HAP-1 (cell line): ENCODE data around the gene SH2D5.

Source experiments
- DNase-seq, 2 experiments: peaks; one replicate each; pipeline ENCODE4 v3.0.0-alpha.2; 2016 to 2020; ENCODE audit warnings: low spot score in 2 of 2
- H3K27me3 ChIP-seq: fragments of 250-450 bp; sonication (Bioruptor Pico); 2 replicates; pipeline ENCODE4 v1.5.1; 2020; ENCODE audit warnings: low read depth, mild to moderate bottlenecking, moderate library complexity
- H3K36me3 ChIP-seq: fragments of 250-450 bp; sonication (Bioruptor Pico); replicated peaks from 2 replicates; pipeline ENCODE4 v1.5.1; 2020; ENCODE audit warnings: mild to moderate bottlenecking
- H3K4me1 ChIP-seq: fragments of 250-450 bp; sonication (Bioruptor Pico); 2 replicates; pipeline ENCODE4 v1.5.1; 2020; ENCODE audit warnings: mild to moderate bottlenecking
- H3K4me3 ChIP-seq: fragments of 250-450 bp; sonication (Bioruptor Pico); 2 replicates; pipeline ENCODE4 v1.5.1; 2020; ENCODE audit warnings: mild to moderate bottlenecking, moderate library complexity
- H3K9me3 ChIP-seq: fragments of 250-450 bp; sonication (Bioruptor Pico); 2 replicates; pipeline ENCODE4 v1.5.1; 2020; ENCODE audit warnings: mild to moderate bottlenecking, moderate library complexity
- in situ Hi-C: fragments of 300-500 bp; cut with MboI; formaldehyde crosslinking; loops from 3 replicates; pipeline ENCODE4 v1.14.3; 2020; ENCODE audit warnings: low sequenced_read_pairs, inconsistent platforms, mixed read lengths

The SH2D5 gene

DNA sequence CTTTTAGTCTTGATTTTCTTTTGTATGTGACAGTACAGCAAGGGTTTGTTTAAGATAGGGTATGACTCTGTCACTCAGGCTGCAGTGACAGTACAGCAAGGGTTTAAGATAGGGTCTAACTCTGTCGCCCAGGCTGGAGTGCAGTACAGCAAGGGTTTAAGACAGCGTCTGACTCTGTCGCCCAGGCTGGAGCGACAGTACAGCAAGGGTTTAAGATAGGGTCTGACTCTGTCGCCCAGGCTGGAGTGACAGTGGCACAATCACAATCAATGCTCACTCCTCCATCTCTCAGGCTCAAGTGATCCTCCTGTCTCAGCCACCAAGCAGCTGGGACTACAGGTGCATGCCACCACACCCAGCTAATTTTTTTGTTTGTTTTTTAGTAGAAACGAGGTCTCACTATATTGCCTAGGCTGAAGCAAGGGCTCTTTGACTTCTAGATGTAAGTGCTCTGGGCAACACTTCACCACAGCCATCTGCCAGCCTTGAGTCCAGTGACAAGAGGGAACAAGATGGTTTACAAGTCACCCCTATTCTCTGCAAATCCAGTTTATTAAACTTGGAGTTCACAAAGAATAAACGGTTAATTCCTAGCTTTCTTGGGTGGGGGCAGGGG is 965 bp upstream of the SH2D5 start:
- in situ Hi-C loops = no loop called here
- DNase-seq = no peak
- no peaks in the 10 kb centered on the region for H3K9me3 ChIP-seq
- no peak overlapping the region for H3K4me3 ChIP-seq
- H3K4me1 ChIP-seq = peaks cover 12% of the 10 kb centered on the region
- peaks cover 10% of the 10 kb centered on the region; the same call in 1 of the 2 replicates for H3K36me3 ChIP-seq
- no peaks in the 10 kb centered on the region for H3K27me3 ChIP-seq

DNA sequence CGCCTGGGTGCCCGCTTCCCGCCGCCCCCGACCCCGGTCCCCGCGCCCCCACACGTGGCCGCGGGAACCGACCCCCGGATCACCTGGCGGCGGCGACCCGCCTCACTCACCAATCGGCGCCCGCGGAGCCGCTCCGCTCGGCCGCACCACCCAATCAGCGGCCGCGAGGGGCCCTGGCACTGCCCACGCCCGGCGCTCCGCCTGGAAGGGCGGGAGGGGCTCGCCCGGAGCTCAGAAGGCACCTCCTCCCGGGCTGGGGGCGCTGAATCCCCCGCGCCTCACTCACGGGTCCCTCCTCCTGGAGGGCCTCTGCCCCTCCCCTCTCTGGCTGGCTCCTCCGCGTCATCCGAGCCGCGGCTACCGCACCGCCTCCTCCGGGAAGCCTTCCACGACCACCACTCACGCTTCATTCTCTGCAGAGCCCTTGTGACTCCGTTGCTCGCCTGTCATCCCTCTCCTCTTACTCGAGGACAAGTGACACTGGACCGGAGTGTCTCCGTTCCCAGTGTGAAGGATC is 374 bp downstream of the SH2D5 start:
- peaks cover 12% of the 10 kb centered on the region for H3K4me1 ChIP-seq
- in situ Hi-C loops = no loop called here
- H3K9me3 ChIP-seq = no peaks in the 10 kb centered on the region
- H3K27me3 ChIP-seq = no peaks in the 10 kb centered on the region
- peak; percentile 67 to 89 for DNase-seq
- peak overlapping the region; percentile 51 for H3K4me3 ChIP-seq
- peaks cover under 1% of the 10 kb centered on the region; the same call in 1 of the 2 replicates for H3K36me3 ChIP-seq

DNA sequence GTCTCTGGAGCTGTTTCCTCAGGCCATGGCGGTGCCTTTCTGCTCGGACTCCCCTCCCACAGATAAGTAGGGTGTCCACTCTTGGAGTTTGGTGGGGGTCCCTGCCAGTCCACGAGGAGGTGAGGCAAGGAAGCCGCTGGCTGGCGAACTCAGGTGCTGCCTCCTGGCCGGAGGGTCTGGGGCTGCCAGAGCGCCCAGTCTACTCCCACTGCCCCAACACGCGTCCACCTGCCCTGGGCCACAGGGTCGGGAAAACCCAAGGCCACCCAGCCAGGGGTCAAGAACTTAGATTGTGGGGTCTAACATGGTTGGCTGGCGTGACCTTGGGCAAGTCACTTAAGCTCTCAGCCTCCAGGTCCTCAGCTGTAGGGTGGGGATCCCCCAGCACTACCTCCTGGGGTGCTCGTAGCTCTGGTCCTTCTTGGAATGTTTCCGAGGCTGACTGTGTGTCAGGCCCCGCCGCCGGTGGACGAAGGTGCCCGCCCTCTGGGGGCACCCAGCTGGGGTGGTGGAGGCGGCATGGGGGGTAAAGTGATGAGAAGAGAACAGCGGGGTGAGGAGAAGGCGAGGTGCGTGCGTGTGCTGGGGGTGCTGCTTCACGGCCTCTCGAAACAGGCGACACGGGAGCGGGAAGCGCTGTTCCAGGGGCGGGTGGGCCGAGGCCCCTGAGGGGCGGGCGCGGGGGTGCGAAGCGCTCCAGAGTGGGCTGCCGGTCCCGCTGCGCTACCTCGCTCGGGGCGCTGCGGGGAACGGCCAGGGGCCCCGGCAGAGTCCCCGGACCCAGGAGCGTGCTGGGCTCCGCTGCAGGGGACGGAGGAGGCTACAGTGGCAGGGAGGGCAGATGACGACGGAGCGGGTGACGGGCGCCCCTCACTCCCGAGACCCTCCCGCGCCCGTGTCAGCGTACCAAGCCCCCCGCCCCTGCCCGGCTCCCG is 1.2 kb downstream of the SH2D5 start:
- Histone ChIP-seq H3K36me3 (no peaks in the 10 kb centered on the region), H3K4me3 (peak overlapping the region; percentile 51), H3K9me3 (no peaks in the 10 kb centered on the region), H3K27me3 (no peaks in the 10 kb centered on the region), H3K4me1 (peaks cover 12% of the 10 kb centered on the region)
- in situ Hi-C loops = no loop called here
- DNase-seq = no peak

DNA sequence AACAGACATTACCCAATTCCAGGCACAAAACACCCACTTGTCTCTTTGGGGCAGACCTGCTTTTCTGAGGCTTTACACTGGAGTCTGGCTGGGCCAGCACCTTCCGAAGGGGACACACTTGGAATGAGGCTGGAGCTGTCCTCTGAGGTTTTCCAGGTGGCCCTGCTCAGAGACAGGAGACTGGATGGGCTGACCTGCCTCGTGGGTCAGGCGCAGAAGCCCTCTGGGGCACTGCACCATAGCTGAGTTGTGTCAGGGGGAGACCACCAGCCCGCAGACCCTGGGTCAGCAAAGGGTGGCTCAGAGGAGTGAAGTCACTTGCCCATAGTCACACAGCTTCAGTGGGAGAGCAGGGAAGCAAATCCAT is 1.8 kb downstream of the SH2D5 start:
- Histone ChIP-seq H3K4me1 (peaks cover 12% of the 10 kb centered on the region), H3K9me3 (no peaks in the 10 kb centered on the region), H3K27me3 (no peaks in the 10 kb centered on the region), H3K36me3 (no peaks in the 10 kb centered on the region), H3K4me3 (peak overlapping the region; percentile 51)
- DNase-seq = no peak
- in situ Hi-C loops = no loop called here

DNA sequence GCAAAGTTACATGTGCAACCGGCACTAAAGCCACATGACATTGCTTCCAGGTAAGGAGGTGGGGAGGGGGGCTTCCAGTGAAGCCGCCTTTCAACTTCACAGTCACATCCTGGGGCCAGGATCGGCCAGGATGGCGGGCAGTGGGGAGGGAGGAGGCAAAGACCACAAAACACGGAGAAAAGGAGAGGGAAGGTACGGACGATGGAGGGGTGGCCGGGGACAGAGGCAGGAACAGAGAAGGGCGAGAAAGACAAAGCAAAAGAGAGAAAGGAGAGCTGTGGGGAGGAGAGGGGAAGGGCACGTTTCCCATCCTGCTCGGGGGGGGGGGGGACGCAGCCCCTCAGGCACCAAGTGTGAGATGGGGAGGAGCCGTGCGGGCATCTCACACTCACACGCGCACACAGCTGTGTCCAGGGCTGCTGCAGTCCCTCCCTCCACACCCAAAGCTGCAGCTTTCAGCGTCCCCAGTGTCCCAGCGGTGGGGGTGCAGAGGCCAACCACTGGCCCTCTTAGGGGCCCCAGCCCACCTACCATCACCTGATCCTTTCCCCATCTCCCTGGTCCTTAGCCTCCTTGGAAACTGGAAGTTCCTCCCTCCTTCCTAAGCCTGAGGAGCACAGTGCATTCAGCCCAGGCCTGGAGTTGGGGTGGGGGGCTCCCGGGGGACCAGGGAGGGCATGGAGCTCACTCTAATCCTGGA is 2.4 kb downstream of the SH2D5 start:
- in situ Hi-C loops = no loop called here
- H3K4me1 ChIP-seq = peaks cover 12% of the 10 kb centered on the region
- no peaks in the 10 kb centered on the region for H3K36me3 ChIP-seq
- no peaks in the 10 kb centered on the region for H3K9me3 ChIP-seq
- H3K27me3 ChIP-seq = no peaks in the 10 kb centered on the region
- no peak overlapping the region for H3K4me3 ChIP-seq
- no peak for DNase-seq

DNA sequence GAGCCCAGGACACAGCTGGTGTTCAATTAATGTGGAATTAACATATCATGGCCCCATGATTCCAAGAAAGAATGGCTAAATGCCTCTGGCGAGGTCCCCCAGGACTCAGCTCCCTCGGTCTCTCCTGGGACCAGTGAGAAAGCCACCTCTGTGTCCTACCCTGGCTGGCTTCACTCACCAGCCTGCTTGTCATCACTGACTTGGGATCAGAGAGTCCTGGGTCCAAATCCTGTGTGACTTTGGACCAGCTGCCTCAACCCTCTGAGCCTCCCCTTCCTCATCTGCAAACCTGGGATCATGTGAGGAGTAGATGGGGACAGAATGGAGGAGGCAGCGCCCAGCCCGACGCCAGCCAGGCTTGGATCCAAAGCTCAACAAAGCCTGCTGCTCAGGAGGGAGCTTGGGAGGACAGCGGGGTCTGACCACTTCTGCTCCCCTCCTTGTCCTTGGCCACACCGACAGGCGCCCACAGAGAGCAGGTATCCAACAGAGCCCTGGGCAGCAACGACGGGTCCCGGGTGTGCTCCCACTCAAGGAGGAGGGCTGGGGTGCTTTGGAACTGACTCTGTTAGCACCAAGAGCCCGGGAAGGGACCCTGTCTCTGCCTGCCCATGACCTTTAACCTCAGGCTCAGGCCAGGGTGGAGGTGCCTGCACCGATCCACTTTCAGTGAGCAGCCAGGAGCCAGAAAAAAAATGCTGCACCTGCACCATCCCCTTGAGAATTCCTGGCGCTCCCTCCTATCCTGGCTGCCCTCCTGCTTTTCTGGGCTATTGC is 3.2 kb downstream of the SH2D5 start:
- Histone ChIP-seq H3K4me1 (peaks cover 12% of the 10 kb centered on the region), H3K9me3 (no peaks in the 10 kb centered on the region), H3K4me3 (no peak overlapping the region), H3K27me3 (no peaks in the 10 kb centered on the region), H3K36me3 (no peaks in the 10 kb centered on the region)
- no peak for DNase-seq
- in situ Hi-C loops = no loop called here

DNA sequence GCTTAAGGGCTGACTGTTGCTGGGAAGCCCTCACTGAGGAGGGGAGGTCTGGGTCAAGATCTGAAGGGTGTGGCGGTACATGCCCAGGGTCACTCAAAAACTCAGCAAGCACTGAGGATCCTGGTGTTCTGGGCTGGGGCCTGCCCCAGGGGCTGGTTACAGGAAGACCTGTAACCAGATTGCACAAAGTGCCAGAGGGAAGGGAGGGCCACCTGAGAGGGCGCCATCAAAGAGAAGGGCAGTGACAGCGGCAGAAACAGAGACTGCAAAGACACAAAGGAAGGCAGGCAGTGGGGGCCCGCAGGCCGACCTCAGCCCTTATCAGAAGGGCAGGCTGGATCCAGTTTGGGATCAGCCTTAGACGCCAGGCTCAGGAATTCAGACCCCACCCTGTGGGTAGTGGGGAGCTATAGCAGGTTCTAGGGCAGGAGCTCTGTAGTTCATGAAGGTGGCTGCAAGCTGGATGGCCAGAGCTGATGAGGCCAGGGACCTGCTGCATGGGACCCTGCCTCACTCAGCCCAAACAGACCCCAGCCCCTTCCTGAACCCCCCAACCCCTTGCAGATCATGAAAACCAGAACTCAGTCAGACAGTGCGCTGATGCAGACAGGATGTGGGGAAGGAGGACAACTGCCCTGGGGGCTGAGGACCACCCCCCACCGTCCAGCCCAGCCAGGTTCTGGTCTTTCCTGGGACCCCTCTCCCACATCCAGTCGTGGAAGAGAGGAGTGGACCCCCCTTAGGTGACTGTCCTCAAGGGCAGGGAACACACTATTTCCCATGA is 3.9 kb downstream of the SH2D5 start:
- no peak for DNase-seq
- Histone ChIP-seq H3K9me3 (no peaks in the 10 kb centered on the region), H3K4me1 (peaks cover 12% of the 10 kb centered on the region), H3K4me3 (no peak overlapping the region), H3K36me3 (no peaks in the 10 kb centered on the region), H3K27me3 (no peaks in the 10 kb centered on the region)
- in situ Hi-C loops = no loop called here

DNA sequence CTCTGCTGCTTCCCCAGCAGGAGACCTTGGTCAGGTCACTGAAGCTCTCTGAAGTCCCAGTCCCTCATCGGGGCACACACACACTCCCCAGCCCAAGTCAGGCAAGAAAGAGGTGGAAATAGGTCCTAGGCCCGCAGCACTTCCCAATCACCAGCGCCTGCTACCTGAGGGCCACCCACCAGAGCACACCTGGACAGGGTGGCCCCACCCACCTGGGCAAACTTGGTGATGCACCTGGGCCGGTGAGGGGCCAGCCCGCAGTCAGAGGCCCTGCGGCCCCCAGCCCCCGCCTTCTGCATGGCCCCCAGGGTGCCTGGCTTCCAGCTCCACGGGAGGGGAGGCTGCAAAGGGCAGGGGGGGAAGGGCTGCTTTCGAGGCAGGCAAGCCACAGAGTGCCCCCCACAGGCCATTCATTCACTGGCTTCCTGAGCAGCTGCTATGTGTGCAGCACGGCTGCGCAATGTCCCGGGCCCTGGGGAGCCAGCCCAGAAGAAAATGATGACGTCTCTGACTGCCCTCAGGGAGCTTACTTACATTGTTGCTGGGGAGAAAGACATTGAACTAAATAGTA is 4.7 kb downstream of the SH2D5 start:
- H3K9me3 ChIP-seq = no peaks in the 10 kb centered on the region
- peaks cover 7% of the 10 kb centered on the region for H3K4me1 ChIP-seq
- no peaks in the 10 kb centered on the region for H3K36me3 ChIP-seq
- H3K27me3 ChIP-seq = no peaks in the 10 kb centered on the region
- in situ Hi-C loops = no loop called here
- no peak for DNase-seq
- H3K4me3 ChIP-seq = no peak overlapping the region

DNA sequence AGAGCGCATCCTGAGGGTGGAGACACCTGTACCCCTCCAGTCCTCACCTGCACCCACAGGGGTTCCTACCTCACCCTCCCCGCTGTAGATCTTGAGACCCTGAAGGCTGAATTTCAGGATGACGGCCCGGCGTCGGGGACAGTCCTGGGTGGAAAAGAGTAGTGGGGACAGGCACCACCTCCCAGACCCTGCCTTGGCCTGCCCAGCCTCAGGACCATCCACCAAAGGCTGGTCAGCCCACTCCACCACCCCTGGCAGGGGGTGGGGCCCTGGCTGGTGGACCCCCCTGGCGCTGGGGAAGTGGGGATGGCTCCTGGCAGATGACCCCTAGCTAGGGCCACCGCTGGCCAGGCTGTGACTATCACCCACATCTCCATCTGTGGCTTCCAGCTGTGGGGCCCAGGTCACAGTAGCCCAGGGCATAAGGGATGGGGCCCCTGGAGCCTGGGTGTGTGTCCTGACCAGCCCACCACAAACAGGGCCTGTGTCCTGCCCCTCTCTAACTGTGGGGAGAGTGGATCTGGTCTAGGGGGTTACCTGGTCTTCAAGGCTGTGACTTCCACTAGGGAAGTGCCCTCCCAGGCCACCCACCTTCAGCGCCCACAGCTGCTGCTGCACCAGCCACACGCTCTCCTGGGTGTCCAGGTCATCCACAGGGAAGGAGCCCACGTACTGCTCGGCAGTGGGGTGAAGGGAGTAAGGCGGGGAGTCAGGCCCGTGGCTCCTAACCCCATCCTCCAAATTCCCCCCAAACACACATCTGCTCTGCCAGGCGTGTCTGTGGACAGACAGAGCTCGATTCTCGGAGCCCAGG is 5.4 kb downstream of the SH2D5 start:
- Histone ChIP-seq H3K4me3 (no peak overlapping the region), H3K27me3 (no peaks in the 10 kb centered on the region), H3K9me3 (no peaks in the 10 kb centered on the region), H3K36me3 (no peaks in the 10 kb centered on the region), H3K4me1 (no peaks in the 10 kb centered on the region; the same call in 1 of the 2 replicates)
- no peak for DNase-seq
- in situ Hi-C loops = no loop called here

DNA sequence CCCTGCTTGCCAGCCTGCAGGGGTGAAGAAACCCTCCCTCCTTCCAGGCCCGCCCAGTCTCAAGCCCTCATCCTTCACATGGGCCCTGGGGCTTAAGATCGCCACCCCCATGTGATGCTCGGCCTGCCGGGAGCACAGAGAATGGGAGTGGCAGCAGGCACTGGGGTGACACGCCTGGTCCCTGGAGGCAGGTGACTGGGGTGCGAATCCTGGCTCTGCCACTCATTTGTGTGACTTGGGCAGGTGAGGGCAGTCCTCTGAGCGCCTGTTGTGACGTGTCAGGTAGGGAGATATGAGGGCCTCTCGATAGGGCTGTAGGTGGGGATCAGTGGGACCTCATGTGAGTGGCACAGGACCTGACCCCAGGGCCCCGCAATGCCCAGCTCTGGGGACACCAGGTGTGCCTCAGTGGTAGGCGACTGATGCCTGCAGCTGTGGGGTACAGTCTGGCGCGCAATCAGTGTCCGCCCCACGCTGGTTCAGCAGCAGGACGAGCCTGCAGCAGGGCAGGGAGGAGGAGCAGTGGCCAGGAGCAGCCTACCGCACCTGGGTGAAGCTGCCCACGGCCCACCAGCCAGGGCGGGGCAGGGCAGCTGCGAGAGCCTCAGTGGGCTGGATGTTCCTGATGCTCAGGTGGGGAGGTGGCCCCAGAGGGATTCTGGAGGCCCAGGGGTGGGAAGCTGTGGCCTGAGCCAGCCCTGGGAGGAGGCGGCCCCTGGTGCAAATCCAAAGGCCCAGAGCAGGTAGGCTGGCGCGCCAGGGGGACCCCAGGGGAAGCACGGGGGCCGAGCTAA is 6.2 kb downstream of the SH2D5 start:
- Histone ChIP-seq H3K36me3 (no peaks in the 10 kb centered on the region), H3K4me3 (no peak overlapping the region), H3K27me3 (no peaks in the 10 kb centered on the region), H3K9me3 (no peaks in the 10 kb centered on the region), H3K4me1 (no peaks in the 10 kb centered on the region; the same call in 1 of the 2 replicates)
- DNase-seq = no peak
- in situ Hi-C loops = no loop called here
